Neuronal stem cell (in vitro differentiated cells): ENCODE measurements around the gene PARD3.

ENCODE experiments used
- DNase-seq: peaks from one replicate; pipeline ENCODE4 v3.0.0-alpha.2; 2013; ENCODE audit warnings: low spot score
- H2AFZ ChIP-seq: one replicate; pipeline ENCODE4 v1.6.1; 2013; ENCODE audit warnings: mild to moderate bottlenecking, low read length, inconsistent platforms
- H2AK5ac ChIP-seq: 2 replicates; pipeline ENCODE4 v1.6.1; 2013; ENCODE audit warnings: low read depth, mild to moderate bottlenecking, inconsistent platforms, low read length, moderate library complexity, mixed read lengths
- H2BK120ac ChIP-seq: 2 replicates; pipeline ENCODE4 v1.6.1; 2013; ENCODE audit warnings: low read depth, mild to moderate bottlenecking, inconsistent platforms, low read length, moderate library complexity, mixed read lengths
- H2BK12ac ChIP-seq: one replicate; pipeline ENCODE4 v1.6.1; 2013; ENCODE audit warnings: low read length, inconsistent platforms
- H2BK15ac ChIP-seq: 2 replicates; pipeline ENCODE4 v1.6.1; 2013; ENCODE audit warnings: mild to moderate bottlenecking, low read length, inconsistent platforms, mixed read lengths
- H2BK5ac ChIP-seq: one replicate; pipeline ENCODE4 v1.6.1; 2013; ENCODE audit warnings: inconsistent platforms, mild to moderate bottlenecking, low read length, moderate library complexity
- H3K14ac ChIP-seq: one replicate; pipeline ENCODE4 v1.6.1; 2013; ENCODE audit warnings: low read length, inconsistent platforms
- H3K18ac ChIP-seq: 2 replicates; pipeline ENCODE4 v1.6.1; 2013; ENCODE audit warnings: low read length, inconsistent platforms
- H3K23ac ChIP-seq: 2 replicates; pipeline ENCODE4 v1.6.1; 2013; ENCODE audit warnings: low read depth, mild to moderate bottlenecking, mixed read lengths, low read length, inconsistent platforms; ENCODE audit not compliant: poor library complexity
- H3K27ac ChIP-seq: replicated peaks from 3 replicates; pipeline ENCODE4 v1.5.1; 2013; ENCODE audit warnings: low read length, inconsistent platforms
- H3K27me3 ChIP-seq, 3 experiments: 2 replicates each; pipeline ENCODE4 v1.6.1; 2013; ENCODE audit warnings: low read length in 3 of 3, mild to moderate bottlenecking in 2 of 3, inconsistent platforms in 1 of 3, low read depth in 1 of 3, mixed read lengths in 1 of 3, moderate library complexity in 1 of 3; ENCODE audit not compliant: control insufficient read depth in 3 of 3, insufficient read depth in 3 of 3
- H3K36me3 ChIP-seq, 2 donors: replicated peaks in 1 of 2; 2 replicates each; pipeline ENCODE4 v1.6.1; 2013; ENCODE audit warnings: low read length in 2 of 2; ENCODE audit not compliant: control insufficient read depth in 2 of 2, insufficient read depth in 2 of 2
- H3K4ac ChIP-seq: 2 replicates; pipeline ENCODE4 v1.6.1; 2013; ENCODE audit warnings: inconsistent platforms, mild to moderate bottlenecking, low read length, moderate library complexity
- H3K4me1 ChIP-seq, 2 donors: 1 replicate in 1 of 2; 2 replicates in 1 of 2; pipeline ENCODE4 v1.6.1; 2013; ENCODE audit warnings: low read length in 2 of 2, low read depth in 1 of 2; ENCODE audit not compliant: control insufficient read depth in 2 of 2, insufficient read depth in 1 of 2
- H3K4me2 ChIP-seq: one replicate; pipeline ENCODE4 v1.6.1; 2013; ENCODE audit warnings: mild to moderate bottlenecking, low read length, inconsistent platforms; ENCODE audit not compliant: insufficient read depth, poor library complexity, severe bottlenecking
- H3K4me3 ChIP-seq, 2 donors: 2 replicates each; pipeline ENCODE4 v1.5.1; 2013; ENCODE audit warnings: low read length in 2 of 2, mild to moderate bottlenecking in 2 of 2, inconsistent platforms in 1 of 2, moderate library complexity in 1 of 2
- H3K79me1 ChIP-seq: one replicate; pipeline ENCODE4 v1.6.1; 2013; ENCODE audit warnings: low read depth, mild to moderate bottlenecking, inconsistent platforms, low read length, moderate library complexity
- H3K9ac ChIP-seq: one replicate; pipeline ENCODE4 v1.6.1; 2013; ENCODE audit warnings: mild to moderate bottlenecking, low read depth, low read length, inconsistent platforms; ENCODE audit not compliant: poor library complexity
- H3K9me3 ChIP-seq, 2 donors: replicated peaks in 1 of 2; 2 replicates each; pipeline versions ENCODE3 to v1.6.1; 2013; ENCODE audit warnings: low read length in 2 of 2, mild to moderate bottlenecking in 2 of 2, inconsistent platforms in 1 of 2, low read depth in 1 of 2, mixed read lengths in 1 of 2, moderate library complexity in 1 of 2; ENCODE audit not compliant: control insufficient read depth in 2 of 2, insufficient read depth in 1 of 2
- H4K8ac ChIP-seq: one replicate; pipeline ENCODE4 v1.6.1; 2013; ENCODE audit warnings: low read depth, mild to moderate bottlenecking, inconsistent platforms, low read length, moderate library complexity
- H4K91ac ChIP-seq: one replicate; pipeline ENCODE4 v1.6.1; 2013; ENCODE audit warnings: low read length, low read depth, mild to moderate bottlenecking, inconsistent platforms; ENCODE audit not compliant: poor library complexity
- WGBS, 2 donors: extraction: QIAGEN DNeasy Blood & Tissue Kit; methylation state at CpG; one replicate each; pipeline ENCODE4 v1.1.7; 2013; ENCODE audit warnings: missing lambda C conversion rate in 2 of 2, mixed read lengths in 1 of 2; ENCODE audit not compliant: insufficient read length in 2 of 2, insufficient replicate concordance in 1 of 2; ENCODE audit errors: extremely low coverage in 2 of 2; 5-methylcytosine and 5-hydroxymethylcytosine counted together

PARD3 gene

DNA sequence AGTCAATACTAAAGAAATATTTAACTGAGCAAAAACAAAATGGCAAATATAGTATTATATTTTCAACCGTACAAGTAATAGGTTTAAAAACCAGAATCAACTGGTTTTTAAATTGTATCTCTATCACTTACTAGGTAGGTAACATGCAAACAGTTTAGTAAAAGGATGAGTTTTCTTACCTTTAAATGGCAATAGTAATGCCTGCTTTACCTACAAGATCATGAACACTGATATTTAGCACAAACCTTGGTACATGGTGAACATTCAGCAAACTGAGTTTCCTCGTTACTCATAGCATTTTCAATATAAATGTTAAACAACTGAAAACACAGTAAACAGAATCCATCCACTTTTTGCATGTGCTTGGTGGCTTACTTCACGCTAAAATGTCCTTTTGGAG lies 389.1 kb downstream of the PARD3 start:
- H3K79me1 ChIP-seq = no peaks in the 10 kb centered on the region
- H3K4me1 ChIP-seq = peaks cover 2 to 18% of the 10 kb centered on the region in 2 donors
- no peak overlapping the region for H2AFZ ChIP-seq
- no peak overlapping the region for H2BK12ac ChIP-seq
- no peak overlapping the region for H3K4ac ChIP-seq
- H2BK15ac ChIP-seq = no peak overlapping the region
- WGBS, 2 donors = no CpG with 5 or more reads among the region's 3 CpGs
- no peak overlapping the region for H2BK5ac ChIP-seq
- no peak overlapping the region for H3K4me2 ChIP-seq
- H2BK120ac ChIP-seq = no peak overlapping the region
- H3K18ac ChIP-seq = no peak overlapping the region
- H3K14ac ChIP-seq = no peak overlapping the region
- H2AK5ac ChIP-seq = no peak overlapping the region
- no peak for DNase-seq
- no peaks in the 10 kb centered on the region for H3K36me3 ChIP-seq
- no peak overlapping the region for H3K27ac ChIP-seq
- H3K9me3 ChIP-seq = no peaks in the 10 kb centered on the region
- no peak overlapping the region for H3K4me3 ChIP-seq
- no peak overlapping the region for H4K8ac ChIP-seq
- H3K23ac ChIP-seq = no peak overlapping the region
- H4K91ac ChIP-seq = no peak overlapping the region
- H3K27me3 ChIP-seq = no peaks in the 10 kb centered on the region
- no peak overlapping the region for H3K9ac ChIP-seq

DNA sequence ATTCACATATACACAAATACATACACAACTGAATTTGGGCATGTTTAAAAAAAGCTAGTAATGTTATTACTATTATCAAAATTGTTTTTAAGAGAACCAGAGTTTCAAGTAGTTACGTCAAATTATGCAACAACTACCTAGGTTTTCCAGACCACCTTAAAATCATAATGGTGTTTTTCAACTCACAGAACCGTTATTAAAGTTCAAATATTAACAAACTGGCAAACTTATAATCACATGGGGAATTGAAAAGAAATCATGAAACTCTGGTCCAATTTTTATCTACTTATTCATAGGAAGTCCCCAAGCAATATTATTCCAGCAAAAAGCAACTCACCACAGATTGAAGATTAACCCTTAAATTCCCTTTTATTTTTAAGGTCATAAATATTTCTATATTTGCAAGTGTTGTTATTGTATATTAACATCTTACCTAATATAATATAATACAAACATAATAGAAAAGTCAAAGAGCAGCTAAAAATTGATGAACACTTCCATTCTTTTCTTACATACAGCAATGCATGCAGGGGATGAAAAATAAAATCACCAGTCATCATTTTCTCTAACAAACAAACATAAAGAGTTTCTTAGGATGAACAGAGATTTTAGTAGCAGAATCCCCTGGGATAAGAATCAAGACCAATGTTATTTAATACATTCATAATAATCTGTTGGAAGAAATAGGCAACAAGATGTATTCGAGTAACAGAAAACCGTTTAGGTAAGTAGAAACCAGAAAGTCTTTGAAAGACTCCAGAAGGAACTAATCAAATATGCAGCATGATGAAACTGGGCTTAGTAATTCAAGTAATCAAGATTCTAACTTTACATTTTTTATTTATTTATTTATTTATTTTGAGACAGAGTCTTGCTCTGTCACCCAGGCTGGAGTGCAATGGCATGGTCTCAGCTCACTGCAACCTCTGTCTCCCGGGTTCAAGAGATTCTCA lies 391.1 kb downstream of the PARD3 start:
- no peaks in the 10 kb centered on the region for H3K79me1 ChIP-seq
- no peak overlapping the region for H3K23ac ChIP-seq
- H3K9ac ChIP-seq = no peak overlapping the region
- no peak overlapping the region for H3K4me3 ChIP-seq
- DNase-seq = no peak
- no peak overlapping the region for H4K91ac ChIP-seq
- no peak overlapping the region for H2BK5ac ChIP-seq
- H3K36me3 ChIP-seq = no peaks in the 10 kb centered on the region
- no peak overlapping the region for H3K14ac ChIP-seq
- H3K4me2 ChIP-seq = no peak overlapping the region
- H2BK12ac ChIP-seq = no peak overlapping the region
- no peak overlapping the region for H3K4ac ChIP-seq
- no peak overlapping the region for H2BK120ac ChIP-seq
- no peak overlapping the region for H2AK5ac ChIP-seq
- H3K9me3 ChIP-seq = no peaks in the 10 kb centered on the region
- no peak overlapping the region for H3K18ac ChIP-seq
- H2BK15ac ChIP-seq = no peak overlapping the region
- no peak overlapping the region for H3K27ac ChIP-seq
- H3K27me3 ChIP-seq = no peaks in the 10 kb centered on the region
- H4K8ac ChIP-seq = no peak overlapping the region
- no peak overlapping the region for H2AFZ ChIP-seq
- peaks cover 2 to 16% of the 10 kb centered on the region in 2 donors for H3K4me1 ChIP-seq
- no CpG with 5 or more reads among the region's 5 CpGs for WGBS, 2 donors

DNA sequence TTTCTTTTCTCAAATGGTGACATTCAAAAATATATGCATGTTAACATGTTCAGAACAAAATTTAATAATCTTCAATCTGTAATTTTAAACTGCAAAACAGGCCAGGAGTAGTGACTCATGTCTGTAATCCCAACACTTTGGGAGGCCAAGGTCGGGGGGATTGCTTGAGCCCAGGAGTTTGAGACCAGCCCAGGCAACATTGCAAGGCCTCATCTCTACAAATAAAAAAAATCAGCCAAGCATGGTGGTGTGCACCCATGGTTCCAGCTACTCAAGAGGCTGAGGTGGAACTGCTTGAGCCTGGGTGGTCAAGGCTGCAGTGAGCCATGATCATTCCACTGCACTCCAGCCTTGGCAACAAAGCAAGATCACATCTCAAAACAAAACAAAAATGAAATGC lies 394.3 kb downstream of the PARD3 start:
- H4K91ac ChIP-seq = no peak overlapping the region
- H3K4ac ChIP-seq = no peak overlapping the region
- no peak overlapping the region for H3K4me2 ChIP-seq
- H2BK12ac ChIP-seq = no peak overlapping the region
- DNase-seq = no peak
- H2AK5ac ChIP-seq = no peak overlapping the region
- WGBS, 2 donors = no CpG with 5 or more reads among the region's 1 CpG
- no peaks in the 10 kb centered on the region for H3K79me1 ChIP-seq
- no peaks in the 10 kb centered on the region for H3K9me3 ChIP-seq
- no peak overlapping the region for H2BK15ac ChIP-seq
- no peak overlapping the region for H4K8ac ChIP-seq
- H3K4me3 ChIP-seq = no peak overlapping the region
- H2BK120ac ChIP-seq = no peak overlapping the region
- H3K27me3 ChIP-seq = no peaks in the 10 kb centered on the region
- H2BK5ac ChIP-seq = no peak overlapping the region
- H3K27ac ChIP-seq = no peak overlapping the region
- H3K23ac ChIP-seq = no peak overlapping the region
- no peak overlapping the region for H3K18ac ChIP-seq
- no peaks in the 10 kb centered on the region for H3K36me3 ChIP-seq
- H3K9ac ChIP-seq = no peak overlapping the region
- H2AFZ ChIP-seq = no peak overlapping the region
- H3K14ac ChIP-seq = no peak overlapping the region
- H3K4me1 ChIP-seq = peaks cover 0 to 4% of the 10 kb centered on the region in 2 donors

DNA sequence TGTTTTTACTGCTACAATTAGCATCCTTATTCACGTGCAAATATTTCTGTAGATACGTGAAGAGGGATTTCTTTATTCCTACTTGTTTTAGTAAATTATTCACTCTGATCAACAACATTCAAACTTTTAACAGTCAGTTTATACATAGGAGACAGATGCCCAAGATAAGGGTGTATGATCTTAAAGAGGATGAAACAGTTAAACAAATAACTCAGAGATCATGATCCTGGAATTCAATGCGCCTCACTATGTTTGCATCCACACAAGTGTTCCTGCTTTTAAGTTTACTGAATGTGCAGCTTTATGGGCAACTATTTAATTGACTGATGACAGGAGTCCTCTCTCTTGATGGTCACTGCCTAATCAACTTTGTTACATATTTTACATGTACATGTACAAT lies 394.8 kb downstream of the PARD3 start:
- no peak overlapping the region for H2AFZ ChIP-seq
- no peak overlapping the region for H3K23ac ChIP-seq
- peaks cover 0 to 4% of the 10 kb centered on the region in 2 donors for H3K4me1 ChIP-seq
- H4K8ac ChIP-seq = no peak overlapping the region
- no peak overlapping the region for H2BK15ac ChIP-seq
- DNase-seq = no peak
- no peaks in the 10 kb centered on the region for H3K27me3 ChIP-seq
- no peak overlapping the region for H2BK12ac ChIP-seq
- H2BK120ac ChIP-seq = no peak overlapping the region
- no peak overlapping the region for H4K91ac ChIP-seq
- no peak overlapping the region for H3K4me3 ChIP-seq
- no peaks in the 10 kb centered on the region for H3K79me1 ChIP-seq
- H3K14ac ChIP-seq = no peak overlapping the region
- no peak overlapping the region for H3K4ac ChIP-seq
- H3K36me3 ChIP-seq = no peaks in the 10 kb centered on the region
- H2BK5ac ChIP-seq = no peak overlapping the region
- no CpG with 5 or more reads among the region's 3 CpGs for WGBS, 2 donors
- H3K27ac ChIP-seq = no peak overlapping the region
- H3K9me3 ChIP-seq = no peaks in the 10 kb centered on the region
- no peak overlapping the region for H2AK5ac ChIP-seq
- H3K18ac ChIP-seq = no peak overlapping the region
- no peak overlapping the region for H3K4me2 ChIP-seq
- no peak overlapping the region for H3K9ac ChIP-seq
